HG03066 (cell line): Measurements from ENCODE around the gene TMEM263.
"Not testable (repeated sequence)": the region's sequence is repeated elsewhere in the genome, so short reads cannot be mapped to it uniquely, and the experiment has no call there.

ENCODE experiments used
- ATAC-seq: cut with Tn5 transposase; IDR thresholded peaks from one replicate; pipeline ENCODE4 v1.9.1; 2021; ENCODE audit warnings: low read depth; ENCODE audit not compliant: unreplicated experiment

Gene TMEM263

GRCh38 chr12:106955377-106956047 is at the start of gene TMEM263:
Gene TMEM263 (plus strand): TSS chr12:106955907. CDS start chr12:106967117, 11,210 bp downstream.
- peak; percentile 74 for ATAC-seq

- no peak for ATAC-seq
Observed at GRCh38 chr12:106906715-106907114, 49.0 kb upstream of the TMEM263 start.

- no peak for ATAC-seq
Observed at GRCh38 chr12:106907411-106907810, 48.3 kb upstream of the TMEM263 start.

GRCh38 chr12:106907846-106908245 is 47.9 kb upstream of the TMEM263 start:
- no peak for ATAC-seq

DNA sequence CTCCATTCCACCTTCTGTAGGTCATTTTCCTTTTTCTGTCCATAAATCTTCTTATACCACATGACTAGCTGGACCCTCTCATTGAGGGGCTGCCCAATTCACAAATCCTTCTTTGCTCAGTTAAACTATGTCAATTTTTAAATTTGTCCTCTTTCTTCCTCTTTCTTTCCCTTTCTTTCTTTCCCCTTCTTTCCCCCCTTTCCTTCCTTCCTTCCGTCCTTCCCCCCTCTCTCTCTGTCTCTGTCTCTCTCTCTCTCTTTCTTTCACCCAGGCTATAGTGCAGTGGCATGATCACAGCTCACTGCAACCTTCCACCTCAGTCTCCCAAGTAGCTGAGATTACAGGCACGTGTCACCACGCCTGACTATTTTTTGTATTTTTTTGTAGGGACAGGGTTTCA is 47.1 kb upstream of the TMEM263 start:
- no peak for ATAC-seq

DNA sequence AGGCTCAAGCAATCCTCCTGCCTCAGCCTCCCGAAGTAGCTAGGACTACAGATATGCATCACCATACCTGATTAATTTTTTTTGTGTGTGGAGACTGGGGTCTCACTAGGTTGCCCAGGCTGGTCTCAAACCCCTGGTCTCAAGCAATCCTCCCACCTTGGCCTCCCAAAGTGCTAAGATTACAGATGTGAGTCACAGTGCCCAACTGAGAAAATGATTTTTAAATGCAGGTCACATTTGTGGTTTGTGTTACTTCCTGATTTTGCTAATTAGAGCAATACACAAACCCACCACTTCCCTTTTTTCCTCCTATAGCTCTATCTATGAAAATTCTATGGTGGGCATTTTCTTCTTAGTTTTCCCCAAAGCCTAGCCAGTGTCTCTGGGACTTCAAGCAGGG is 45.5 kb upstream of the TMEM263 start:
- ATAC-seq: peak; percentile 75

DNA sequence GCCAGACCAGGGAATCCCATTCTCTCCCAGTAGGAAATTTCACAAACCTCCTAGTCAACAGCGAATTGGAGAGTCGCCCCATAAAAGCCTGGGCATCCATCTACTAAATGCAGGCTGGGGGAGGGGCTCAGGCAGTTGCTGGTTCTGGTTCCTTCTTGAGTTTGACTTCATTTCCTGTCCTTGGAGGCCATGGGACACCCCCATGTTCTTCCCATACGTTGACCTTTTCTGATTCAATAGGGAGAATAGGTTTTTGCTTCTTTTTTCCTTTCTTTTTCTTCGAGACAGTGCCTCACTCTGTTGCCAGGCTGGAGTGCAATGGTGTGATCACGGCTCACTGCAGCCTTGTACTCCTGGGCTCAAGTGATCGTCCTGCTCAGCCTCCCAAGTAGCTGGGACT is 44.1 kb upstream of the TMEM263 start:
- ATAC-seq: no peak

DNA sequence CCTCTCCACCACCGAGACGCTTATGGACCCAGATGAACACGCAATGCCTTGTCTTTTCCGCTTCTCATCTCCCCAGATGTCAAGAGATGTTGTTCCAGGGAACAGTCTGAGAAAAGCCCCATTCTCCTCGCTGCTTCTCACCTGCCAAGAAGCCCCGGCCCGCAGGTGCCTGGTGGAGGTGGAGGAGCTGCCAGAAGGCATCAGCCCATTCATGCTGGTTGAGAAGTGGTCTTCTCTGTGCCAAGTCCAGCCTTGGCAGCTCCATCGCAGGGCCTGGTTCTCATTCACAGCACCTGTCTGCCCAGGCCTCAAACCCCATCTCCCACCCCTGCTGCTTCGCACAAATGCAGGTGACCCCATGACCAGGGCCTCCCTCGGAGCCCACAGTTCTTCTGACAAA is 42.3 kb upstream of the TMEM263 start:
- no peak for ATAC-seq

DNA sequence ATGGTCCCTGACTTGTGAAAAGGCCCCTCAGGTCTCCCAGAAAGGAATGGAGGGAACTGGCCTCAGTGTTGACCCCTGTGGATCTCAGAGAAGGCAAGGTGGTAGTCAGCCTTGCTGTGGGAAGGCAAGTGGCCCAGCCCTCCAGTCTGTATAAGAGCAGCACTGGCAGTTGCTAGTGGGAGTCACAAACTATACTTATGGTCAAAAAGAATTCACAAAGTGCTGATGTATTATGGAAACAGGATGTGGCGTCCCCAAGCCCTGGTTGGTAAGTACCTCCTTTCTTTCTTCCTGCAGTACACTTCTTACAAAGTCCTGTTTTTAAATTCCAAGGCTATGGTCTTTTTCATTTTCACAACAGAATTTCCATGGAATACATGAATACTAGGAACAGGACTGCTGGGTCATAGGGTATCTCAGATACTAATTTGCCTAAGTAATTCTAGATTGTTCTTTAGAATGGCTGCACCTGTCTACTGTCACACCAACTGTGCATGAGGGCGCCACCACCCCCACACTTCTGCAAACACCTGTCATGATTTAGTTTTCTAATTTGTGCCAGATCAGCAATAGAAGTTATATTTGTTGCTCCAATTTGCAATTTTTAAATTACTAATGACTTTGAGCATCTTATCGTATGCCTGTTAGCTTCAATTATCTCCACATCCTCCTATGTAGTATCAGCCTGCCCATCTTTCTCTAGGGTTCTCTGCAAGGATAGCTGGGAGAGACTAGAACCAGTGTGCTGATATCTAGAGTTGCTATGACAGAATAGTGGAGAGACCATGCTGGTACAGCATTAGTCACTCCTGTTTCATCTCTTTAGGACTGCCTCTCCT is 40.7 kb upstream of the TMEM263 start:
- ATAC-seq: peak; percentile 55

DNA sequence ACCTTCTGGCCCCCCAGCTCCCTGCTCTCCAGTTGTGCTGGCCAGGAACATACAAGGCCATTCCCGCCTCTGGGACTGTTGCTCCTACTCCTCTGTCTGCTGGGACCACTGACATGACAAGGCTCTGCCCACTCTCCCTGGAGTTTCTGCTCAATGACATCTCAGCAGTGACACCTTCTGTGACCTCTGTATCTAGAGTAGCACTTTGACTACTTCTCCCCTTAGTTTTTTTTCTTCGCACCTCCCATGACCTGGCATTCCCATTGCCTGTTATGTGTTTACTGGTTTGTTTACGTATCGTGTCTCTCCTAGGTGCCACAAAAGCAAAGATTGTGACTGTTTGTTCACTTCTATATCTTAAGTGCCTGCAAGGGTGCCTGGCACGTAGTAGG is 40.1 kb upstream of the TMEM263 start:
- no peak for ATAC-seq

DNA sequence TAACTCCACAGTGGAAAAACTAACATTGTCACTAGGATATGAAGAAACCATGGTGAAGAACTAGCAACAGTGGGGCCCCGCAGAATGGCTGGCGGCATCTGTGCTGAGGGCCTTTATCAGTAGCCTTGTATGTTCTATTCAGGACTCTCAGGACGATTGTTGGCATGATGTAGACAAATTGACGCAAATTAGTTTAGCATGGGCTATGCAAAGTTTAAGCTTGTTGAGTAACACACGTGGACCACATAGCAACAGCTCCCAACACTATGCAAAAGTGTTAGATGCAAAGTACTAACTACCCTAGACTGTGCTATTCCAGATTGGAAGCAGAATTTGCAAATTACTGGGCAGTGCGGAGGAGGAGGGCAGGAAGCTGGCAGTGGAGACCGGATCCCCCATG is 38.2 kb upstream of the TMEM263 start:
- no peak for ATAC-seq

DNA sequence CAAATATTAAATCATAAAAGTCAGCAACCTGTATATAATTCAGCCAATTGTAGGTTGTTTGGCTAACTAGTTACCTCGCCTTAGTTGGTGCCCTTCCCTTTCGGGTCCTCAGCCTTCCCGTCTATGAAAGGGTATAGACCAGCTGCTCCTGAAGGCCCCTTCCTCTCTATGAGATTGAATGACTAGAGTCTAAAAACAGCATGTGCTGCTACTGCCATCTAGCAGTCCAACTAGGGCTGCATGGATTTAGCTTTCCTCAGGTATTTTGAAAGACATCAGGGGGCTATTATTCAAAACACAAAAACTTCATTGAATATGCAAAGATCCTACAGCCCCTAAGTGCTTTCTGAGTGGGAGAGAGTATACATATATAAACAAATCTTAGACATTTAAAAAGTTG is 37.0 kb upstream of the TMEM263 start:
- ATAC-seq: no peak

DNA sequence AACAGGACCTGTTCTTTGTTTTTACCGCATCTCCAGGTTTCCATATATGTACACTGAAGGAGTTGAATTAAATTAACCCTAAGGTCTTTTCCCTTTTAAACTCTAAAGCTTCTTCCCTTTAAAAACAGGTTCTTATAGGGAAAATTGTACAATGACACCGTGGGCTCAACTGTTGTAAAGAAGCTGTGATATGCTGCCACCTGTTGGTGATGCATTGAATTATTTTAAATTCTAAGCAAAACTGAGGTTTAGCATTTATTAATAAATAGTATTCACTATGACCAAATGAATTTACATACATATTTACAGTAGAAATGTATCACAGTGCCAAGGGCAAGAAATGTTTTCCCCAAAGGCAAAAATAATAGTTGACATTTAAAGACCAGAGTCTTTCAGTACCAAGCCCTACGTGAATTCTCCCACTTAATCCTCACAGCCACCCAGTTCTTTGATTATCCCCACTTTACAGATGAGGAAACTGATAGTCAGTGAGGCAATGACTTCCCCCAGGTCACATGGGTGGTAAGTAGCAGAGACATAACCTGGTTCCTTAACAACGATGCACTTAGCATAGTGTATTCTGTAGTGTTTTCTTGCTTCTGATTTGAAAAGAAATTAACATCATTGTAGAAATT is 35.7 kb upstream of the TMEM263 start:
- no peak for ATAC-seq

- not testable (repeated sequence) for ATAC-seq
Observed at GRCh38 chr12:106921976-106922375, 33.7 kb upstream of the TMEM263 start.

DNA sequence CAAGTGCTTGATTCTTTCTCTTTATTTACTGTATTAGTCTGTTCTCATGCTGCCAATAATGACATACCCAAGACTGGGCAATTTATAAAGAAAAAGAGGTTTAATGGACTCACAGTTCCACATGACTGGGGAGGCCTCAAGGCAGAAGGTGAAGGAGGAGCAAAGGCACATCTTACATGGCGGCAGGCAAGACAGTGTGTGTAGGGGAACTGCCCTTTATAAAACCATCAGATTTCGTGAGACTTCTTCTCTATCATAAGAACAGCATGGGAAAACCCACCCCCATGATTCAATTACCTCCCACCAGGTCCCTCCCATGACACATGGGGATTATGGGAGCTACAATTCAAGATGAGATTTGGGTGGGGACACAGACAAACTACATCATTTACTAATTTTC is 32.1 kb upstream of the TMEM263 start:
- not testable (repeated sequence) for ATAC-seq

GRCh38 chr12:106924268-106924861 is 31.3 kb upstream of the TMEM263 start:
- ATAC-seq: no peak

DNA sequence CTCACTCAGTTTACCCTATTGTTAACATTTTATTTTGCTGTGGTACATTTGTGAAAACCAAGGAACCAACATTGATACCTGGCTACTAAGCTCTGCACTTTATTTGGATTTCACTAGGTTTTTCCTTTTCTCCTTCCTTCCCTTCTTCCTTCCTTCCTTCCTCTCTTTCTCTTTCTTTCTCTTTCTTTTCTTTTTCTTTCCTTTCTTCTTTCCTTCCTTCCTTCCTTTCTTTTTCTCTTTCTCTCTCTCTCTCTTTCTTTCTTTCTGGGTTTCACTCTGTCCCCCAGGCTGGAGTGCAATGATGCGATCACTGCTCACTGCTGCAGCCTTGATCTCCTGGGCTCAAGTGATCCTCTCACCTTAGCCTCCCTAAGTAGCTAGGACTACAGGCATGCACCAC is 29.1 kb upstream of the TMEM263 start:
- no peak for ATAC-seq

- ATAC-seq: no peak
Observed at GRCh38 chr12:106934277-106934676, 21.4 kb upstream of the TMEM263 start.

DNA sequence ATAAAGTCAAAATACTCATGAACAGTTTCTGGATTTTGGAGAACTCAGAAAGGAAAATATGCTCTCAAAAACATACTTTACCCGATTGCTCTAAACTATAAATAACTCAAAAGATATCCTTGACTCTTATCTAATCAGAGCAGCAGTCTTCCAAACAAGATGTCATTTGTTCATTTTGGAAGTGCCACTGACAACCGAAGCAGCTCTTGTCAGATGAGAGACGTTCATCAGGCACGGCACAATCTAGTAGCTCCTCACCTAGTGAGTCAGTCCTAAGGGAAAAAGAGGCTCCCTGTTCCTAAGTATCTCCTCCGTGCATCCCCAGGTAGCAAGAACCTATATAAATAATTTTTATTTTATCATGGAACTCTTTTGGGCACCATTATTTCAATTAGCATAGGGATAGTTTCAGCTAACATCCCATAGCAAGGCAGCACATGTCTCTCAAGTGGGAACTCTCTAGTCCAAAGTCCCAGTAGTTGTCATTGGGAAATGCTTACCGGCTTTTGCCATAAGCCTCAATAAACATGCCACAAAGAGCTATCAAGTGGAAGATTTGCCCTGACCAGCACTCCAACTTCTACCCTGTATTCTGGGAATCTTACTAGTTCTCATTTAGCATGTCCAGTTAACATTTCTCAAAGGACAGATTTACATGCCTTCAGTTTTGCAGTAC is 14.1 kb upstream of the TMEM263 start:
- no peak for ATAC-seq

- ATAC-seq: no peak
Observed at GRCh38 chr12:106942775-106943174, 12.9 kb upstream of the TMEM263 start.
